ENCODE measurements around the gene CHST14. TPM values are rescaled to one million over a fixed set of nuclear protein-coding genes. Genes with fewer than 3 reads are reported as not detected.

The CHST14 gene
- total and polyA plus RNA-seq, 2 donors (not counting 1 experiment from before 2014, with no cell fraction given) = 7.4 to 18.8 TPM

GRCh38 chr15:40467261-40467615 lies 3.5 kb upstream of the CHST14 start:
- H3K79me2 ChIP-seq (ENCODE audit: control insufficient read depth, insufficient read depth, low read length) = peaks cover 2% of the 10 kb centered on the region
- H3K4me1 ChIP-seq (ENCODE audit: control insufficient read depth, extremely low read depth, insufficient read depth, low read length) = peaks cover 3% of the 10 kb centered on the region
- no peak overlapping the region for H3K4me2 ChIP-seq (ENCODE audit: extremely low read depth, insufficient read depth, low read length)
- H3K4me3 ChIP-seq (replicated peaks in 1 of 4; ENCODE audit: control extremely low read depth in 1 of 4, insufficient read depth in 1 of 4, low read depth in 3 of 4, low read length in 4 of 4) = no peak overlapping the region
- H3K27me3 ChIP-seq (ENCODE audit: control insufficient read depth, insufficient read depth, low read length) = no peaks in the 10 kb centered on the region
- no peak for TF ChIP-seq EZH2 (IDR thresholded peaks at IDR 0.05; ENCODE audit: low read length, missing control alignments)
- H3K9ac ChIP-seq (ENCODE audit: insufficient read depth, low read length) = no peak overlapping the region
- no peak for DNase-seq (ENCODE audit: low read depth in 2 of 2)
- no peak overlapping the region for H3K27ac ChIP-seq (ENCODE audit: insufficient read depth, low read length)
- no peaks in the 10 kb centered on the region for H4K20me1 ChIP-seq (ENCODE audit: control insufficient read depth, extremely low read depth, insufficient read depth, low read length)
- H2AFZ ChIP-seq (ENCODE audit: low read length) = no peak overlapping the region
- H3K9me3 ChIP-seq (ENCODE audit: control insufficient read depth, insufficient read depth, low read depth, low read length) = no peaks in the 10 kb centered on the region
- no peaks in the 10 kb centered on the region for H3K36me3 ChIP-seq (ENCODE audit: control insufficient read depth, insufficient read depth, low read length)

- H3K4me1 ChIP-seq (ENCODE audit: control insufficient read depth, extremely low read depth, insufficient read depth, low read length) = peaks cover 3% of the 10 kb centered on the region
- TF ChIP-seq, protein P1, sequence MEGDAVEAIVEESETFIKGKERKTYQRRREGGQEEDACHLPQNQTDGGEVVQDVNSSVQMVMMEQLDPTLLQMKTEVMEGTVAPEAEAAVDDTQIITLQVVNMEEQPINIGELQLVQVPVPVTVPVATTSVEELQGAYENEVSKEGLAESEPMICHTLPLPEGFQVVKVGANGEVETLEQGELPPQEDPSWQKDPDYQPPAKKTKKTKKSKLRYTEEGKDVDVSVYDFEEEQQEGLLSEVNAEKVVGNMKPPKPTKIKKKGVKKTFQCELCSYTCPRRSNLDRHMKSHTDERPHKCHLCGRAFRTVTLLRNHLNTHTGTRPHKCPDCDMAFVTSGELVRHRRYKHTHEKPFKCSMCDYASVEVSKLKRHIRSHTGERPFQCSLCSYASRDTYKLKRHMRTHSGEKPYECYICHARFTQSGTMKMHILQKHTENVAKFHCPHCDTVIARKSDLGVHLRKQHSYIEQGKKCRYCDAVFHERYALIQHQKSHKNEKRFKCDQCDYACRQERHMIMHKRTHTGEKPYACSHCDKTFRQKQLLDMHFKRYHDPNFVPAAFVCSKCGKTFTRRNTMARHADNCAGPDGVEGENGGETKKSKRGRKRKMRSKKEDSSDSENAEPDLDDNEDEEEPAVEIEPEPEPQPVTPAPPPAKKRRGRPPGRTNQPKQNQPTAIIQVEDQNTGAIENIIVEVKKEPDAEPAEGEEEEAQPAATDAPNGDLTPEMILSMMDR (conservative IDR thresholded peaks at IDR 0.05 in 1 of 2, IDR thresholded peaks at IDR 0.05 in 1 of 2; ENCODE audit: low read depth in 1 of 2, low read length in 2 of 2) = no peak
- TF ChIP-seq EZH2 (IDR thresholded peaks at IDR 0.05; ENCODE audit: low read length, missing control alignments) = no peak
Observed at GRCh38 chr15:40468898-40469331, 1.9 kb upstream of the CHST14 start.

DNA sequence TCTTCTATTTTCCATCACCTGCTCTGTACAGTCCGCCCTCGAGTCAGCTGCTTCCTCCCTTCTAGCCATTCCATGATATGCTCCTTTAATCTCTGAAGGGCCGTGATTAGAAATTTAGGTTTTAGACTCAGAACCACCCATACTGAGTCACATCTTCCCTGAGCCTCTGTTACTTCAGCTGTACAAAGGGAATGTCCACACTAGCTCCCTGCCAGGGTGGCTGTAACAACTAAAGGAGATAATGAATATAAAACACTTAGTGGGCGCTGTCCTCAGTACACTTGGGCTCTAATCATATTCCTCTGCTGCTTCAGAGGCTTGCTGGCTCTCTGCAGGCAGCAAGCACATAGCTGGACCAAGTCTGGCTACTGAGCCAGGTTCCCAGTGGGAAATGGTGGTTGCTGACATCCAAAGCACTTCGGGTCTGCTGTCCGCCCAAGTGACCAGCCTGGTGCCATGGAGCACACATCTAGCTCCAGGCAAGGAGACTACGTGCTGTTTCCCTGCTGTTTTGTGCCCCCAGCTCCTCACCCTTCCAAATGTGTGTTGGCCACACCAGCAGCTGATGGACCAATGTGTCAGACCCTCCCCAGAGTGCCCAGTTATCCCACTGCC lies 901 bp upstream of the CHST14 start:
- H3K4me2 ChIP-seq (ENCODE audit: extremely low read depth, insufficient read depth, low read length) = peak overlapping the region; percentile 61
- peak in 1 of 2 donors; percentile 17 for DNase-seq (ENCODE audit: low read depth in 2 of 2)
- no peaks in the 10 kb centered on the region for H3K9me3 ChIP-seq (ENCODE audit: control insufficient read depth, insufficient read depth, low read depth, low read length)
- H3K27ac ChIP-seq (ENCODE audit: insufficient read depth, low read length) = no peak overlapping the region
- H3K4me3 ChIP-seq (replicated peaks in 1 of 4; ENCODE audit: control extremely low read depth in 1 of 4, insufficient read depth in 1 of 4, low read depth in 3 of 4, low read length in 4 of 4) = peak overlapping the region in 2 of 4 experiments; percentile 56 to 57
- H4K20me1 ChIP-seq (ENCODE audit: control insufficient read depth, extremely low read depth, insufficient read depth, low read length) = no peaks in the 10 kb centered on the region
- H3K9ac ChIP-seq (ENCODE audit: insufficient read depth, low read length) = no peak overlapping the region
- TF ChIP-seq, protein P1 (conservative IDR thresholded peaks at IDR 0.05 in 1 of 2, IDR thresholded peaks at IDR 0.05 in 1 of 2; ENCODE audit: low read depth in 1 of 2, low read length in 2 of 2) = no peak
- TF ChIP-seq EZH2 (IDR thresholded peaks at IDR 0.05; ENCODE audit: low read length, missing control alignments) = no peak
- peaks cover 3% of the 10 kb centered on the region for H3K4me1 ChIP-seq (ENCODE audit: control insufficient read depth, extremely low read depth, insufficient read depth, low read length)
- no peaks in the 10 kb centered on the region for H3K36me3 ChIP-seq (ENCODE audit: control insufficient read depth, insufficient read depth, low read length)
- H3K27me3 ChIP-seq (ENCODE audit: control insufficient read depth, insufficient read depth, low read length) = no peaks in the 10 kb centered on the region
- no peak overlapping the region for H2AFZ ChIP-seq (ENCODE audit: low read length)
- H3K79me2 ChIP-seq (ENCODE audit: control insufficient read depth, insufficient read depth, low read length) = peaks cover 2% of the 10 kb centered on the region

More at GRCh38 chr15:40468898-40469331, 1.9 kb upstream of the CHST14 start:
- no peaks in the 10 kb centered on the region for H4K20me1 ChIP-seq (ENCODE audit: control insufficient read depth, extremely low read depth, insufficient read depth, low read length)
- H3K4me2 ChIP-seq (ENCODE audit: extremely low read depth, insufficient read depth, low read length) = no peak overlapping the region
- no peak overlapping the region for H3K9ac ChIP-seq (ENCODE audit: insufficient read depth, low read length)
- no peaks in the 10 kb centered on the region for H3K9me3 ChIP-seq (ENCODE audit: control insufficient read depth, insufficient read depth, low read depth, low read length)
- H3K36me3 ChIP-seq (ENCODE audit: control insufficient read depth, insufficient read depth, low read length) = no peaks in the 10 kb centered on the region
- H3K27ac ChIP-seq (ENCODE audit: insufficient read depth, low read length) = no peak overlapping the region
- no peak overlapping the region for H2AFZ ChIP-seq (ENCODE audit: low read length)
- no peak for DNase-seq (ENCODE audit: low read depth in 2 of 2)
- H3K27me3 ChIP-seq (ENCODE audit: control insufficient read depth, insufficient read depth, low read length) = no peaks in the 10 kb centered on the region
- H3K4me3 ChIP-seq (replicated peaks in 1 of 4; ENCODE audit: control extremely low read depth in 1 of 4, insufficient read depth in 1 of 4, low read depth in 3 of 4, low read length in 4 of 4) = no peak overlapping the region
- peaks cover 2% of the 10 kb centered on the region for H3K79me2 ChIP-seq (ENCODE audit: control insufficient read depth, insufficient read depth, low read length)

All from fibroblast of lung (primary cell).